Activated CD8-positive, alpha-beta memory T cell treated with anti-CD3 and anti-CD28 coated beads, Interleukin-2, amount 50 U/mL, for 48 hours (primary cell): ENCODE results near the gene PAX2.
"Not testable (repeated sequence)": the region's sequence is repeated elsewhere in the genome, so short reads cannot be mapped to it uniquely, and the experiment has no call there.

Experiments
- DNase-seq: peaks from one replicate; pipeline ENCODE4 v3.0.0-alpha.2; 2020

Gene PAX2

GRCh38 chr10:100744987-100745881, at the start of gene PAX2:
PAX2 (plus strand) TSS chr10:100745582; CDS start chr10:100746261, 679 bp downstream.
- DNase-seq = peak; percentile 62

- no peak for DNase-seq
Measured at GRCh38 chr10:100696477-100696901, 48.9 kb upstream of the PAX2 start.

- no peak for DNase-seq
Measured at GRCh38 chr10:100697070-100697469, 48.3 kb upstream of the PAX2 start.

- DNase-seq = no peak
Measured at GRCh38 chr10:100697631-100698030, 47.8 kb upstream of the PAX2 start.

- DNase-seq = not testable (repeated sequence)
Measured at GRCh38 chr10:100701704-100702103, 43.7 kb upstream of the PAX2 start.

- no peak for DNase-seq
Measured at GRCh38 chr10:100705139-100705538, 40.2 kb upstream of the PAX2 start.

GRCh38 chr10:100707261-100707848, 38.0 kb upstream of the PAX2 start:
- no peak for DNase-seq

- no peak for DNase-seq
Measured at GRCh38 chr10:100709146-100710082, 36.0 kb upstream of the PAX2 start.

- DNase-seq = no peak
Measured at GRCh38 chr10:100710151-100710871, 35.1 kb upstream of the PAX2 start.

GRCh38 chr10:100713049-100713858, 32.1 kb upstream of the PAX2 start:
- no peak for DNase-seq

GRCh38 chr10:100713859-100714565, 31.4 kb upstream of the PAX2 start:
- no peak for DNase-seq

GRCh38 chr10:100714566-100714950, 30.8 kb upstream of the PAX2 start:
- no peak for DNase-seq

GRCh38 chr10:100715101-100715444, 30.3 kb upstream of the PAX2 start:
- DNase-seq = no peak

GRCh38 chr10:100715445-100716385, 29.7 kb upstream of the PAX2 start:
- DNase-seq = no peak

GRCh38 chr10:100717166-100717565, 28.2 kb upstream of the PAX2 start:
- DNase-seq = no peak

- DNase-seq = no peak
Measured at GRCh38 chr10:100718197-100718742, 27.1 kb upstream of the PAX2 start.

GRCh38 chr10:100723180-100723579, 22.2 kb upstream of the PAX2 start:
- DNase-seq = no peak

- no peak for DNase-seq
Measured at GRCh38 chr10:100723770-100724530, 21.4 kb upstream of the PAX2 start.

GRCh38 chr10:100724531-100725027, 20.8 kb upstream of the PAX2 start:
- DNase-seq = no peak
